ENCODE data around the gene VIPR2.

- TF ChIP-seq, protein P1, sequence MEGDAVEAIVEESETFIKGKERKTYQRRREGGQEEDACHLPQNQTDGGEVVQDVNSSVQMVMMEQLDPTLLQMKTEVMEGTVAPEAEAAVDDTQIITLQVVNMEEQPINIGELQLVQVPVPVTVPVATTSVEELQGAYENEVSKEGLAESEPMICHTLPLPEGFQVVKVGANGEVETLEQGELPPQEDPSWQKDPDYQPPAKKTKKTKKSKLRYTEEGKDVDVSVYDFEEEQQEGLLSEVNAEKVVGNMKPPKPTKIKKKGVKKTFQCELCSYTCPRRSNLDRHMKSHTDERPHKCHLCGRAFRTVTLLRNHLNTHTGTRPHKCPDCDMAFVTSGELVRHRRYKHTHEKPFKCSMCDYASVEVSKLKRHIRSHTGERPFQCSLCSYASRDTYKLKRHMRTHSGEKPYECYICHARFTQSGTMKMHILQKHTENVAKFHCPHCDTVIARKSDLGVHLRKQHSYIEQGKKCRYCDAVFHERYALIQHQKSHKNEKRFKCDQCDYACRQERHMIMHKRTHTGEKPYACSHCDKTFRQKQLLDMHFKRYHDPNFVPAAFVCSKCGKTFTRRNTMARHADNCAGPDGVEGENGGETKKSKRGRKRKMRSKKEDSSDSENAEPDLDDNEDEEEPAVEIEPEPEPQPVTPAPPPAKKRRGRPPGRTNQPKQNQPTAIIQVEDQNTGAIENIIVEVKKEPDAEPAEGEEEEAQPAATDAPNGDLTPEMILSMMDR (IDR thresholded peaks at IDR 0.05) = no peak
- no peak for TF ChIP-seq POLR2A (IDR thresholded peaks at IDR 0.05)
Measured at GRCh38 chr7:159063046-159063840, 81.4 kb downstream of the VIPR2 start.
